ENCODE results near the gene ATOH1. TPM values are rescaled to one million over a fixed set of nuclear protein-coding genes. Genes with fewer than 3 reads are reported as not detected.

ATOH1 gene
- total and polyA plus RNA-seq, 10 of the 15 experiments (the other 5 are each of a cell fraction or from before 2014, with no cell fraction given), result not detected

DNA sequence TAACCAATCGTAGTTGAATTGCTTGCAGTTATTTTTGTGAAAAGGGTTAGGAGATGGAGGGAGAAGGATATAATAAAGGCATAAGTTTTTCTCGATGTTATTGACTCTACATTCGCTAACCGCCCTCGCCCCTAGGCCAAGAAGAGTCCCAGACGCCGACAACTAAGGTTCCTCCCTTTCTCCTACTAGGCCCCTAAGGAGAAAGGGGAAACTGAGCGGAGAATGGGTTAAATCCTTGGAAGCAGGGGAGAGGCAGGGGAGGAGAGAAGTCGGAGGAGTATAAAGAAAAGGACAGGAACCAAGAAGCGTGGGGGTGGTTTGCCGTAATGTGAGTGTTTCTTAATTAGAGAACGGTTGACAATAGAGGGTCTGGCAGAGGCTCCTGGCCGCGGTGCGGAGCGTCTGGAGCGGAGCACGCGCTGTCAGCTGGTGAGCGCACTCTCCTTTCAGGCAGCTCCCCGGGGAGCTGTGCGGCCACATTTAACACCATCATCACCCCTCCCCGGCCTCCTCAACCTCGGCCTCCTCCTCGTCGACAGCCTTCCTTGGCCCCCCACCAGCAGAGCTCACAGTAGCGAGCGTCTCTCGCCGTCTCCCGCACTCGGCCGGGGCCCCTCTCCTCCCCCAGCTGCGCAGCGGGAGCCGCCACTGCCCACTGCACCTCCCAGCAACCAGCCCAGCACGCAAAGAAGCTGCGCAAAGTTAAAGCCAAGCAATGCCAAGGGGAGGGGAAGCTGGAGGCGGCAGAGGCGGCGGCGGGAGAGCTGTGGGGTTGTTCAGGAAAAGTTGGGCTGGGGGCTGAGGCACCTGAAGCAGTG is 5.9 kb downstream of the ATOH1 start (continued):
- TF ChIP-seq, protein P1, sequence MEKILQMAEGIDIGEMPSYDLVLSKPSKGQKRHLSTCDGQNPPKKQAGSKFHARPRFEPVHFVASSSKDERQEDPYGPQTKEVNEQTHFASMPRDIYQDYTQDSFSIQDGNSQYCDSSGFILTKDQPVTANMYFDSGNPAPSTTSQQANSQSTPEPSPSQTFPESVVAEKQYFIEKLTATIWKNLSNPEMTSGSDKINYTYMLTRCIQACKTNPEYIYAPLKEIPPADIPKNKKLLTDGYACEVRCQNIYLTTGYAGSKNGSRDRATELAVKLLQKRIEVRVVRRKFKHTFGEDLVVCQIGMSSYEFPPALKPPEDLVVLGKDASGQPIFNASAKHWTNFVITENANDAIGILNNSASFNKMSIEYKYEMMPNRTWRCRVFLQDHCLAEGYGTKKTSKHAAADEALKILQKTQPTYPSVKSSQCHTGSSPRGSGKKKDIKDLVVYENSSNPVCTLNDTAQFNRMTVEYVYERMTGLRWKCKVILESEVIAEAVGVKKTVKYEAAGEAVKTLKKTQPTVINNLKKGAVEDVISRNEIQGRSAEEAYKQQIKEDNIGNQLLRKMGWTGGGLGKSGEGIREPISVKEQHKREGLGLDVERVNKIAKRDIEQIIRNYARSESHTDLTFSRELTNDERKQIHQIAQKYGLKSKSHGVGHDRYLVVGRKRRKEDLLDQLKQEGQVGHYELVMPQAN (conservative IDR thresholded peaks at IDR 0.05), result no peak
- TF ChIP-seq TARDBP (IDR thresholded peaks at IDR 0.05; ENCODE audit: borderline replicate concordance), result no peak
- no peak for TF ChIP-seq EP300 (IDR thresholded peaks at IDR 0.05; ENCODE audit: borderline replicate concordance in 1 of 2, control insufficient read depth in 1 of 2, low read depth in 2 of 2, low read length in 2 of 2)
- TF ChIP-seq, protein P2, sequence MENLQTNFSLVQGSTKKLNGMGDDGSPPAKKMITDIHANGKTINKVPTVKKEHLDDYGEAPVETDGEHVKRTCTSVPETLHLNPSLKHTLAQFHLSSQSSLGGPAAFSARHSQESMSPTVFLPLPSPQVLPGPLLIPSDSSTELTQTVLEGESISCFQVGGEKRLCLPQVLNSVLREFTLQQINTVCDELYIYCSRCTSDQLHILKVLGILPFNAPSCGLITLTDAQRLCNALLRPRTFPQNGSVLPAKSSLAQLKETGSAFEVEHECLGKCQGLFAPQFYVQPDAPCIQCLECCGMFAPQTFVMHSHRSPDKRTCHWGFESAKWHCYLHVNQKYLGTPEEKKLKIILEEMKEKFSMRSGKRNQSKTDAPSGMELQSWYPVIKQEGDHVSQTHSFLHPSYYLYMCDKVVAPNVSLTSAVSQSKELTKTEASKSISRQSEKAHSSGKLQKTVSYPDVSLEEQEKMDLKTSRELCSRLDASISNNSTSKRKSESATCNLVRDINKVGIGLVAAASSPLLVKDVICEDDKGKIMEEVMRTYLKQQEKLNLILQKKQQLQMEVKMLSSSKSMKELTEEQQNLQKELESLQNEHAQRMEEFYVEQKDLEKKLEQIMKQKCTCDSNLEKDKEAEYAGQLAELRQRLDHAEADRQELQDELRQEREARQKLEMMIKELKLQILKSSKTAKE (IDR thresholded peaks at IDR 0.05; ENCODE audit: low read depth, poor library complexity, severe bottlenecking), result no peak
- TF ChIP-seq ZNF384 (IDR thresholded peaks at IDR 0.05; ENCODE audit: borderline replicate concordance, low read depth, low read length), result no peak
- TF ChIP-seq FOXM1 (IDR thresholded peaks at IDR 0.05; ENCODE audit: low read depth, low read length), result no peak
- TF ChIP-seq PAX8 (IDR thresholded peaks at IDR 0.05), result no peak
- TF ChIP-seq, protein P3, sequence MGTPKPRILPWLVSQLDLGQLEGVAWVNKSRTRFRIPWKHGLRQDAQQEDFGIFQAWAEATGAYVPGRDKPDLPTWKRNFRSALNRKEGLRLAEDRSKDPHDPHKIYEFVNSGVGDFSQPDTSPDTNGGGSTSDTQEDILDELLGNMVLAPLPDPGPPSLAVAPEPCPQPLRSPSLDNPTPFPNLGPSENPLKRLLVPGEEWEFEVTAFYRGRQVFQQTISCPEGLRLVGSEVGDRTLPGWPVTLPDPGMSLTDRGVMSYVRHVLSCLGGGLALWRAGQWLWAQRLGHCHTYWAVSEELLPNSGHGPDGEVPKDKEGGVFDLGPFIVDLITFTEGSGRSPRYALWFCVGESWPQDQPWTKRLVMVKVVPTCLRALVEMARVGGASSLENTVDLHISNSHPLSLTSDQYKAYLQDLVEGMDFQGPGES (IDR thresholded peaks at IDR 0.05), result no peak
- TF ChIP-seq, protein P4, sequence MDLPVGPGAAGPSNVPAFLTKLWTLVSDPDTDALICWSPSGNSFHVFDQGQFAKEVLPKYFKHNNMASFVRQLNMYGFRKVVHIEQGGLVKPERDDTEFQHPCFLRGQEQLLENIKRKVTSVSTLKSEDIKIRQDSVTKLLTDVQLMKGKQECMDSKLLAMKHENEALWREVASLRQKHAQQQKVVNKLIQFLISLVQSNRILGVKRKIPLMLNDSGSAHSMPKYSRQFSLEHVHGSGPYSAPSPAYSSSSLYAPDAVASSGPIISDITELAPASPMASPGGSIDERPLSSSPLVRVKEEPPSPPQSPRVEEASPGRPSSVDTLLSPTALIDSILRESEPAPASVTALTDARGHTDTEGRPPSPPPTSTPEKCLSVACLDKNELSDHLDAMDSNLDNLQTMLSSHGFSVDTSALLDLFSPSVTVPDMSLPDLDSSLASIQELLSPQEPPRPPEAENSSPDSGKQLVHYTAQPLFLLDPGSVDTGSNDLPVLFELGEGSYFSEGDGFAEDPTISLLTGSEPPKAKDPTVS (IDR thresholded peaks at IDR 0.05; ENCODE audit: low read depth, low read length), result no peak
- TF ChIP-seq CHD1 (IDR thresholded peaks at IDR 0.05; ENCODE audit: low read depth, low read length), result no peak

Measured in GM12878 (cell line).